Measurements from ENCODE around the gene LRRN2.

DNA sequence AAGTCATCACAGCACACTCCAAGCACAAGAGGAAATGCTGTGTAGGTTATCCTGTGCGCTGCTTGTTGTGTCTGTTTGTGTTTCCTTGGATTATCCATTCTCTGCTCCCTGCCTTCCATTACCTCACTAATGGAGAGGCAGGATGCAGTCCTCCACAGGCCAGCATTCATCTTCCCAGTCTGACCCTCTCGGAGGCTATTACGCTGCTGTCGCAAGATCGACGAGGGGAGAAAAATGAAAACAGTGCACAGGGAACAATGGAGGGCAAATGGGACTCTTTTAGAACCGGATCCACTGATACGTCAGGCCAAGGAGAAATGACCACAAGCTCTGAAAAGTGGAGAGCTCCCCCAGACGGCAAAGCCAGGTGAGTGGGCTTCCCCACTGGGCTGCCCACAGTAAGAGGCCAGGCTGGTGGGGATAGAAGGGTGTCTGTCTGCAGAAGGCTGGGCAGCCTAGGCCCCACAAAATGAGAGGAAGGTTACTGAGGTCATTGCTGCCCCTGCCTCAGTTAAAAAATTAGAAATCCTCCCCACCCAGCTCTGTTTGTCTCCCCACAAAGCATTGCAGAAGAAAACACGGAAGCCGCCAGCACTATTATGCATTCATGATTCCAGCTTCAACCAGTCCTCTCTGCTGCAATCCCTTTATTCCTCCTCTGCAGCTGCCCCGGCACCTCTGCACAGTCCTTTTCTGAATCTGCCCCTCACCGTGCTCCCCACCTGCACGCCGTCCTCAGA lies 21.7 kb downstream of the LRRN2 start:
- TF ChIP-seq, protein P1, sequence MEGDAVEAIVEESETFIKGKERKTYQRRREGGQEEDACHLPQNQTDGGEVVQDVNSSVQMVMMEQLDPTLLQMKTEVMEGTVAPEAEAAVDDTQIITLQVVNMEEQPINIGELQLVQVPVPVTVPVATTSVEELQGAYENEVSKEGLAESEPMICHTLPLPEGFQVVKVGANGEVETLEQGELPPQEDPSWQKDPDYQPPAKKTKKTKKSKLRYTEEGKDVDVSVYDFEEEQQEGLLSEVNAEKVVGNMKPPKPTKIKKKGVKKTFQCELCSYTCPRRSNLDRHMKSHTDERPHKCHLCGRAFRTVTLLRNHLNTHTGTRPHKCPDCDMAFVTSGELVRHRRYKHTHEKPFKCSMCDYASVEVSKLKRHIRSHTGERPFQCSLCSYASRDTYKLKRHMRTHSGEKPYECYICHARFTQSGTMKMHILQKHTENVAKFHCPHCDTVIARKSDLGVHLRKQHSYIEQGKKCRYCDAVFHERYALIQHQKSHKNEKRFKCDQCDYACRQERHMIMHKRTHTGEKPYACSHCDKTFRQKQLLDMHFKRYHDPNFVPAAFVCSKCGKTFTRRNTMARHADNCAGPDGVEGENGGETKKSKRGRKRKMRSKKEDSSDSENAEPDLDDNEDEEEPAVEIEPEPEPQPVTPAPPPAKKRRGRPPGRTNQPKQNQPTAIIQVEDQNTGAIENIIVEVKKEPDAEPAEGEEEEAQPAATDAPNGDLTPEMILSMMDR (IDR thresholded peaks at IDR 0.05): no peak
- TF ChIP-seq POLR2A (IDR thresholded peaks at IDR 0.05): no peak
